HL-60/S4 treated with retinoic acid at 250 ng/mL for 4 days and 3 days (cell line): ENCODE data around the gene CPNE9.

ENCODE experiments used
- in situ Hi-C: fragments of 300-500 bp; cut with MboI; formaldehyde crosslinking; loops from 2 replicates; pipeline ENCODE4 v1.7.0; 2022; ENCODE audit warnings: low sequenced_read_pairs

The CPNE9 gene

GRCh38 chr3:9686050-9686550 lies 17.5 kb upstream of the CPNE9 start:
- in situ Hi-C loops: no loop called here

- in situ Hi-C loops: no loop called here
Observed at GRCh38 chr3:9686703-9687102, 16.9 kb upstream of the CPNE9 start.

GRCh38 chr3:9687514-9687913 lies 16.1 kb upstream of the CPNE9 start:
- in situ Hi-C loops: no loop called here

- in situ Hi-C loops: no loop called here
Observed at GRCh38 chr3:9688961-9689360, 14.7 kb upstream of the CPNE9 start.

- in situ Hi-C loops: no loop called here
Observed at GRCh38 chr3:9689757-9690156, 13.9 kb upstream of the CPNE9 start.

- in situ Hi-C loops: no loop called here
Observed at GRCh38 chr3:9690451-9691450, 12.9 kb upstream of the CPNE9 start.

- in situ Hi-C loops: no loop called here
Observed at GRCh38 chr3:9691636-9692035, 12.0 kb upstream of the CPNE9 start.

GRCh38 chr3:9692416-9692815 lies 11.2 kb upstream of the CPNE9 start:
- in situ Hi-C loops: no loop called here

GRCh38 chr3:9695345-9695744 lies 8.3 kb upstream of the CPNE9 start:
- in situ Hi-C loops: no loop called here

- in situ Hi-C loops: no loop called here
Observed at GRCh38 chr3:9695746-9696145, 7.9 kb upstream of the CPNE9 start.

- in situ Hi-C loops: no loop called here
Observed at GRCh38 chr3:9696480-9697220, 7.0 kb upstream of the CPNE9 start.

- in situ Hi-C loops: no loop called here
Observed at GRCh38 chr3:9697892-9698291, 5.7 kb upstream of the CPNE9 start.

- in situ Hi-C loops: no loop called here
Observed at GRCh38 chr3:9698293-9698692, 5.3 kb upstream of the CPNE9 start.

GRCh38 chr3:9700536-9700935 lies 3.1 kb upstream of the CPNE9 start:
- in situ Hi-C loops: no loop called here

GRCh38 chr3:9701006-9701405 lies 2.6 kb upstream of the CPNE9 start:
- in situ Hi-C loops: no loop called here

- in situ Hi-C loops: no loop called here
Observed at GRCh38 chr3:9701711-9702110, 1.9 kb upstream of the CPNE9 start.

GRCh38 chr3:9703240-9703639 lies 393 bp upstream of the CPNE9 start:
- in situ Hi-C loops: no loop called here

GRCh38 chr3:9704347-9705322 lies 1.0 kb downstream of the CPNE9 start:
- in situ Hi-C loops: no loop called here

- in situ Hi-C loops: no loop called here
Observed at GRCh38 chr3:9710174-9710739, 6.6 kb downstream of the CPNE9 start.

GRCh38 chr3:9712415-9712814 lies 8.8 kb downstream of the CPNE9 start:
- in situ Hi-C loops: no loop called here
